ENCODE data around the gene PSMG4. TPM values are rescaled to one million over a fixed set of nuclear protein-coding genes. Genes with fewer than 3 reads are reported as not detected.

PSMG4 gene
- total and polyA plus RNA-seq, 2 of the 8 experiments (the other 6 are each of a cell fraction or from before 2014, with no cell fraction given): 40.6 to 113 TPM

- WGBS, 2 experiments (ENCODE audit: extremely low coverage in 1 of 2, insufficient coverage in 1 of 2, insufficient read length in 1 of 2, insufficient replicate concordance in 2 of 2, low coverage in 1 of 2, low lambda C conversion rate in 2 of 2, missing lambda C conversion rate in 1 of 2): 28% methylated on average over 11 of the region's 11 CpGs; no CpG with 5 or more reads in 1 of the 2 experiments
- H3K23me2 ChIP-seq (ENCODE audit: low read depth, low read length): peaks cover 40% of the 10 kb centered on the region
- peaks cover 4 to 6% (median 5%) of the 10 kb centered on the region in 4 experiments; a peak in 7 of 8 replicates for H3K36me3 ChIP-seq (ENCODE audit: control insufficient read depth in 2 of 4, insufficient read depth in 4 of 4, low read length in 3 of 4)
- no peak overlapping the region for H4K8ac ChIP-seq (ENCODE audit: extremely low read depth, insufficient read depth, low read length)
- POLR2A ChIA-PET (ENCODE audit: partially characterized antibody): interaction anchor here (0.6 to 7.6 kb wide), 21 partner anchors 9 to 464 kb away, joined by 3 to 122 read pairs (median 5); partner anchors contain the start of gene TUBB2A
- no peak overlapping the region for H2BK5ac ChIP-seq (ENCODE audit: low read depth, low read length)
- H2BK120ac ChIP-seq (replicated peaks; ENCODE audit: low read depth, low read length): no peak overlapping the region
- peak overlapping the region; percentile 91 to 98 for H3K4me2 ChIP-seq (ENCODE audit: insufficient read depth in 1 of 2, low read depth in 2 of 2, low read length in 2 of 2)
- H2AK5ac ChIP-seq (ENCODE audit: low read depth, low read length): no peak overlapping the region
- no peak overlapping the region for H2BK12ac ChIP-seq (ENCODE audit: low read depth, low read length)
- no peak overlapping the region for H2BK20ac ChIP-seq (ENCODE audit: low read length)
- no peaks in the 10 kb centered on the region for H3K9me3 ChIP-seq (ENCODE audit: insufficient read depth in 2 of 2, low read depth in 1 of 2, low read length in 1 of 2)
- DNase-seq (ENCODE audit: low read depth in 1 of 2, low spot score in 2 of 2): no peak
- H3K23ac ChIP-seq (ENCODE audit: insufficient read length): no peak overlapping the region
- no peak overlapping the region for H2BK15ac ChIP-seq (ENCODE audit: low read length)
- H3K79me1 ChIP-seq (ENCODE audit: low read depth, low read length): peaks cover 5% of the 10 kb centered on the region; the same call in 1 of the 2 replicates
- H3K27me3 ChIP-seq (replicated peaks in 1 of 4; ENCODE audit: control insufficient read depth in 3 of 4, extremely low read depth in 1 of 4, insufficient read depth in 3 of 4, low read length in 3 of 4): peaks cover 0 to 23% (median 19%) of the 10 kb centered on the region in 4 experiments; a peak in 6 of 7 replicates
- no peak overlapping the region for H4K5ac ChIP-seq (ENCODE audit: insufficient read length, low read depth, low read length)
- H3K27ac ChIP-seq (ENCODE audit: low read depth, low read length): no peak overlapping the region
- no peak overlapping the region for H3K9ac ChIP-seq (replicated peaks in 1 of 4; ENCODE audit: extremely low read depth in 1 of 4, low read depth in 3 of 4, low read length in 3 of 4)
- no peak overlapping the region for H3K56ac ChIP-seq (replicated peaks; ENCODE audit: insufficient read length, low read depth, low read length)
- peaks cover 6 to 22% (median 16%) of the 10 kb centered on the region in 4 experiments; a peak in 6 of 7 replicates for H3K4me1 ChIP-seq (replicated peaks in 1 of 4; ENCODE audit: control insufficient read depth in 3 of 4, insufficient read depth in 4 of 4, low read length in 3 of 4)
- H2AFZ ChIP-seq (ENCODE audit: low read length): no peak overlapping the region
- H3K79me2 ChIP-seq (ENCODE audit: control insufficient read depth in 1 of 2, insufficient read depth in 2 of 2, low read length in 2 of 2): peaks cover 15 to 19% of the 10 kb centered on the region in 2 experiments
- CTCF ChIA-PET (ENCODE audit: partially characterized antibody): interaction anchor here (0.6 to 17.3 kb wide), 14 partner anchors 9 to 244 kb away, joined by 3 to 263 read pairs (median 5); no protein-coding TSS in a partner anchor
- H3K18ac ChIP-seq (ENCODE audit: extremely low read depth, low read length): no peak overlapping the region
- no peak for FAIRE-seq
- peak overlapping the region; percentile 49 to 99 (median 74); a peak in 5 of 8 replicates for H3K4me3 ChIP-seq (ENCODE audit: extremely low read depth in 1 of 4, insufficient read depth in 2 of 4, low read depth in 3 of 4, low read length in 4 of 4)
- H4K91ac ChIP-seq (replicated peaks; ENCODE audit: insufficient read length, low read length): no peak overlapping the region
- no peak overlapping the region for H3K4ac ChIP-seq (replicated peaks; ENCODE audit: insufficient read length, low read depth, low read length)
- H4K20me1 ChIP-seq (replicated peaks in 1 of 2; ENCODE audit: control insufficient read depth in 1 of 2, insufficient read depth in 2 of 2, low read length in 2 of 2): peaks cover 15 to 16% of the 10 kb centered on the region in 2 experiments
- H3K14ac ChIP-seq (ENCODE audit: insufficient read length): no peak overlapping the region
- no peak for TF ChIP-seq MAFK (IDR thresholded peaks at IDR 0.05; ENCODE audit: low read depth, low read length)
- no peak for TF ChIP-seq EGR1 (IDR thresholded peaks at IDR 0.05; ENCODE audit: borderline replicate concordance, low read depth, low read length)
- TF ChIP-seq SUZ12 (IDR thresholded peaks at IDR 0.05; ENCODE audit: low read length): no peak
- TF ChIP-seq JUND (IDR thresholded peaks at IDR 0.05; ENCODE audit: low read length): no peak
- no peak for TF ChIP-seq CTCF (IDR thresholded peaks at IDR 0.05; ENCODE audit: control extremely low read depth in 1 of 3, insufficient read depth in 1 of 3, low read depth in 1 of 3, low read length in 3 of 3)
- no peak for TF ChIP-seq FOSL1 (IDR thresholded peaks at IDR 0.05; ENCODE audit: insufficient read depth, low read depth, low read length)
Measured at GRCh38 chr6:3230256-3230882, 28.4 kb upstream of the PSMG4 start.

Measured in H1 (cell line).